HEK293 (cell line): Measurements from ENCODE around the gene CTIF.

ENCODE experiments used
- CTCF ChIA-PET: fragments of 350-600 bp; formaldehyde crosslinking; extraction: SDS; loops from one replicate; lab custom pipeline; 2021; ENCODE audit warnings: antibody characterized with exemption; lab: Yijun Ruan, JAX
- POLR2A ChIA-PET: fragments of 300-600 bp; formaldehyde crosslinking; extraction: SDS; loops from one replicate; lab custom pipeline; 2020; ENCODE audit warnings: antibody characterized with exemption, inconsistent platforms; lab: Yijun Ruan, JAX
- H3K27ac ChIP-seq: fragments of 200-500 bp; sonication (Bioruptor generic); 2 replicates; pipeline ENCODE4 v1.5.1; 2014; ENCODE audit warnings: low read depth, low read length, control low read depth, inconsistent platforms; ENCODE audit errors: extremely low read depth
- H3K36me3 ChIP-seq, 2 experiments: fragments of 200-500 bp in 1 of 2; sonication (Bioruptor generic) in 1 of 2; 1 replicate in 1 of 2; 2 replicates in 1 of 2; pipeline ENCODE4 v1.5.1; 2014 to 2017; ENCODE audit warnings: inconsistent platforms in 2 of 2, low read length in 2 of 2; ENCODE audit not compliant: control insufficient read depth in 2 of 2, insufficient read depth in 1 of 2
- H3K4me1 ChIP-seq: fragments of 200-500 bp; sonication (Bioruptor generic); 2 replicates; pipeline ENCODE4 v1.5.1; 2014; ENCODE audit warnings: mild to moderate bottlenecking, low read length, inconsistent platforms; ENCODE audit not compliant: control insufficient read depth, insufficient read depth
- H3K4me3 ChIP-seq: 2 replicates; pipeline ENCODE4 v1.5.1; 2011; ENCODE audit warnings: low read depth, mild to moderate bottlenecking, control low read depth, low read length, moderate library complexity
- H3K9me3 ChIP-seq: fragments of 200-500 bp; sonication (Bioruptor generic); 2 replicates; pipeline ENCODE4 v1.5.1; 2014; ENCODE audit warnings: low read depth, low read length, inconsistent platforms; ENCODE audit not compliant: control insufficient read depth, insufficient read depth
- GLI4 ChIP-seq: fragments of 450-650 bp; formaldehyde crosslinking; IDR thresholded peaks from 2 replicates; pipeline ENCODE4 v1.5.1; 2016; ENCODE audit warnings: missing biosample characterization, missing genetic modification characterization
- IKZF3 ChIP-seq: fragments of 450-650 bp; IDR thresholded peaks from 2 replicates; pipeline ENCODE4 v1.5.0; 2018; ENCODE audit warnings: missing biosample characterization, mild to moderate bottlenecking, missing genetic modification characterization, moderate library complexity
- MYNN ChIP-seq: fragments of 450-650 bp; formaldehyde crosslinking; IDR thresholded peaks from 2 replicates; pipeline ENCODE4 v1.5.1; 2016; ENCODE audit warnings: missing biosample characterization, missing genetic modification characterization, borderline replicate concordance
- SP3 ChIP-seq: fragments of 450-650 bp; formaldehyde crosslinking; IDR thresholded peaks from 2 replicates; pipeline ENCODE4 v1.5.1; 2016; ENCODE audit warnings: missing biosample characterization, missing genetic modification characterization
- WT1 ChIP-seq: fragments of 450-650 bp; formaldehyde crosslinking; IDR thresholded peaks from 2 replicates; pipeline ENCODE4 v1.5.1; 2016; ENCODE audit warnings: missing biosample characterization, missing genetic modification characterization
- ZBTB48 ChIP-seq: fragments of 450-650 bp; formaldehyde crosslinking; IDR thresholded peaks from 2 replicates; pipeline ENCODE4 v1.5.1; 2016; ENCODE audit warnings: missing biosample characterization, missing genetic modification characterization
- ZIC2 ChIP-seq: fragments of 450-650 bp; formaldehyde crosslinking; IDR thresholded peaks from 2 replicates; pipeline ENCODE4 v1.5.1; 2016; ENCODE audit warnings: missing biosample characterization, missing genetic modification characterization
- ZNF16 ChIP-seq: fragments of 450-650 bp; formaldehyde crosslinking; IDR thresholded peaks from 2 replicates; pipeline ENCODE4 v1.5.1; 2016; ENCODE audit warnings: low read depth, missing biosample characterization, missing genetic modification characterization
- ZNF23 ChIP-seq: fragments of 450-650 bp; formaldehyde crosslinking; IDR thresholded peaks from 2 replicates; pipeline ENCODE4 v1.5.1; 2016; ENCODE audit warnings: missing biosample characterization, missing genetic modification characterization, borderline replicate concordance
- ZNF24 ChIP-seq: fragments of 450-650 bp; formaldehyde crosslinking; IDR thresholded peaks from 2 replicates; pipeline ENCODE4 v1.5.1; 2016; ENCODE audit warnings: missing biosample characterization, missing genetic modification characterization
- ZNF48 ChIP-seq: fragments of 450-650 bp; formaldehyde crosslinking; IDR thresholded peaks from 2 replicates; pipeline ENCODE4 v1.5.1; 2016; ENCODE audit warnings: missing biosample characterization, missing genetic modification characterization
- ZNF488 ChIP-seq: fragments of 450-650 bp; formaldehyde crosslinking; IDR thresholded peaks from 2 replicates; pipeline ENCODE4 v1.5.1; 2016; ENCODE audit warnings: missing biosample characterization, missing genetic modification characterization
- ZNF521 ChIP-seq: fragments of 450-650 bp; formaldehyde crosslinking; IDR thresholded peaks from 2 replicates; pipeline ENCODE4 v1.5.1; 2017; ENCODE audit warnings: missing biosample characterization, mild to moderate bottlenecking, missing genetic modification characterization
- ZNF529 ChIP-seq: fragments of 450-650 bp; formaldehyde crosslinking; IDR thresholded peaks from 2 replicates; pipeline ENCODE4 v1.5.1; 2017; ENCODE audit warnings: missing genetic modification characterization, missing biosample characterization; ENCODE audit not compliant: insufficient replicate concordance
- ZNF623 ChIP-seq: fragments of 450-650 bp; formaldehyde crosslinking; IDR thresholded peaks from 2 replicates; pipeline ENCODE4 v1.5.1; 2016; ENCODE audit warnings: missing biosample characterization, missing genetic modification characterization
- ZNF639 ChIP-seq: fragments of 450-650 bp; formaldehyde crosslinking; IDR thresholded peaks from 2 replicates; pipeline ENCODE4 v1.5.1; 2016; ENCODE audit warnings: missing biosample characterization, missing genetic modification characterization
- ZNF747 ChIP-seq: fragments of 450-650 bp; formaldehyde crosslinking; IDR thresholded peaks from 2 replicates; pipeline ENCODE4 v1.5.1; 2016; ENCODE audit warnings: missing biosample characterization, missing genetic modification characterization
- ZNF776 ChIP-seq: fragments of 450-650 bp; formaldehyde crosslinking; IDR thresholded peaks from 2 replicates; pipeline ENCODE4 v1.5.0; 2017; ENCODE audit warnings: missing biosample characterization, missing genetic modification characterization, borderline replicate concordance
- ZNF843 ChIP-seq: fragments of 450-650 bp; formaldehyde crosslinking; IDR thresholded peaks from 2 replicates; pipeline ENCODE4 v1.5.1; 2016; ENCODE audit warnings: missing biosample characterization, missing genetic modification characterization
- ZSCAN16 ChIP-seq: fragments of 450-650 bp; formaldehyde crosslinking; IDR thresholded peaks from 2 replicates; pipeline ENCODE4 v1.5.1; 2016; ENCODE audit warnings: missing biosample characterization, missing genetic modification characterization
- ZSCAN30 ChIP-seq: fragments of 450-650 bp; IDR thresholded peaks from 2 replicates; pipeline ENCODE4 v1.5.1; 2018; ENCODE audit warnings: missing biosample characterization, mild to moderate bottlenecking, missing genetic modification characterization, moderate library complexity
- TF ChIP-seq, protein P1 (sequence below): fragments of 450-650 bp; formaldehyde crosslinking; IDR thresholded peaks from 2 replicates; pipeline ENCODE4 v1.5.1; 2016; ENCODE audit warnings: missing biosample characterization, missing genetic modification characterization

Gene CTIF

GRCh38 chr18:48800876-48801727, 262.3 kb downstream of the CTIF start:
- CTCF ChIA-PET, result interaction anchor here (0.8 kb wide), 1 partner anchor 25 kb away, joined by 4 read pairs; no protein-coding TSS in a partner anchor
- TF ChIP-seq ZNF639 (tag by site-specific recombination) (no peak), ZIC2 (tag by site-specific recombination) (no peak), ZNF623 (tag by site-specific recombination) (no peak)
- TF ChIP-seq, all 188 proteins: peak for 0
- POLR2A ChIA-PET, result no interaction called here

GRCh38 chr18:48801728-48802542, 263.1 kb downstream of the CTIF start:
- Histone ChIP-seq H3K27ac (no peak overlapping the region), H3K9me3 (no peaks in the 10 kb centered on the region), H3K4me1 (no peaks in the 10 kb centered on the region), H3K4me3 (no peak overlapping the region), H3K36me3 (no peaks in the 10 kb centered on the region)
- ChIA-PET POLR2A (no interaction called here), CTCF (interaction anchor here (0.8 kb wide), 1 partner anchor 25 kb away, joined by 4 read pairs; no protein-coding TSS in a partner anchor)
- TF ChIP-seq ZNF24 (tag by site-specific recombination), result no peak
- TF ChIP-seq ZNF23, result no peak
- TF ChIP-seq MYNN (tag by site-specific recombination), result no peak
- no peak for TF ChIP-seq ZNF521 (tag by site-specific recombination)
- no peak for TF ChIP-seq ZNF529 (tag by site-specific recombination)
- no peak for TF ChIP-seq ZNF16 (tag by site-specific recombination)
- TF ChIP-seq SP3, result no peak
- no peak for TF ChIP-seq ZNF776
- TF ChIP-seq ZNF747 (tag by site-specific recombination), result no peak
- no peak for TF ChIP-seq ZNF48 (tag by site-specific recombination)
- TF ChIP-seq ZNF488 (tag by site-specific recombination), result no peak
- TF ChIP-seq IKZF3 (tag by site-specific recombination), result no peak
- TF ChIP-seq ZSCAN16, result no peak
- no peak for TF ChIP-seq GLI4 (tag by site-specific recombination)
- no peak for TF ChIP-seq ZBTB48 (tag by site-specific recombination)
- no peak for TF ChIP-seq ZSCAN30 (tag by site-specific recombination)
- TF ChIP-seq WT1, result no peak
- TF ChIP-seq, protein P1, sequence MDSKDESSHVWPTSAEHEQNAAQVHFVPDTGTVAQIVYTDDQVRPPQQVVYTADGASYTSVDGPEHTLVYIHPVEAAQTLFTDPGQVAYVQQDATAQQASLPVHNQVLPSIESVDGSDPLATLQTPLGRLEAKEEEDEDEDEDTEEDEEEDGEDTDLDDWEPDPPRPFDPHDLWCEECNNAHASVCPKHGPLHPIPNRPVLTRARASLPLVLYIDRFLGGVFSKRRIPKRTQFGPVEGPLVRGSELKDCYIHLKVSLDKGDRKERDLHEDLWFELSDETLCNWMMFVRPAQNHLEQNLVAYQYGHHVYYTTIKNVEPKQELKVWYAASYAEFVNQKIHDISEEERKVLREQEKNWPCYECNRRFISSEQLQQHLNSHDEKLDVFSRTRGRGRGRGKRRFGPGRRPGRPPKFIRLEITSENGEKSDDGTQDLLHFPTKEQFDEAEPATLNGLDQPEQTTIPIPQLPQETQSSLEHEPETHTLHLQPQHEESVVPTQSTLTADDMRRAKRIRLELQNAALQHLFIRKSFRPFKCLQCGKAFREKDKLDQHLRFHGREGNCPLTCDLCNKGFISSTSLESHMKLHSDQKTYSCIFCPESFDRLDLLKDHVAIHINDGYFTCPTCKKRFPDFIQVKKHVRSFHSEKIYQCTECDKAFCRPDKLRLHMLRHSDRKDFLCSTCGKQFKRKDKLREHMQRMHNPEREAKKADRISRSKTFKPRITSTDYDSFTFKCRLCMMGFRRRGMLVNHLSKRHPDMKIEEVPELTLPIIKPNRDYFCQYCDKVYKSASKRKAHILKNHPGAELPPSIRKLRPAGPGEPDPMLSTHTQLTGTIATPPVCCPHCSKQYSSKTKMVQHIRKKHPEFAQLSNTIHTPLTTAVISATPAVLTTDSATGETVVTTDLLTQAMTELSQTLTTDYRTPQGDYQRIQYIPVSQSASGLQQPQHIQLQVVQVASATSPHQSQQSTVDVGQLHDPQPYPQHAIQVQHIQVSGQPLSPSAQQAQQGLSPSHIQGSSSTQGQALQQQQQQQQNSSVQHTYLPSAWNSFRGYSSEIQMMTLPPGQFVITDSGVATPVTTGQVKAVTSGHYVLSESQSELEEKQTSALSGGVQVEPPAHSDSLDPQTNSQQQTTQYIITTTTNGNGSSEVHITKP, result no peak
- TF ChIP-seq ZNF843 (tag by site-specific recombination), result no peak

More at GRCh38 chr18:48800876-48801727, 262.3 kb downstream of the CTIF start:
- H3K9me3 ChIP-seq, result no peaks in the 10 kb centered on the region
- H3K4me3 ChIP-seq, result no peak overlapping the region
- no peaks in the 10 kb centered on the region for H3K4me1 ChIP-seq
- no peak overlapping the region for H3K27ac ChIP-seq
- H3K36me3 ChIP-seq, result no peaks in the 10 kb centered on the region; a peak in 1 of 3 replicates
